ENCODE measurements around the gene OR51B2. TPM values are rescaled to one million over a fixed set of nuclear protein-coding genes. Genes with fewer than 3 reads are reported as not detected.
"Not testable (repeated sequence)": the region's sequence is repeated elsewhere in the genome, so short reads cannot be mapped to it uniquely, and the experiment has no call there.

Gene OR51B2
- total RNA-seq, 2 experiments from 2014 or later, result not detected

DNA sequence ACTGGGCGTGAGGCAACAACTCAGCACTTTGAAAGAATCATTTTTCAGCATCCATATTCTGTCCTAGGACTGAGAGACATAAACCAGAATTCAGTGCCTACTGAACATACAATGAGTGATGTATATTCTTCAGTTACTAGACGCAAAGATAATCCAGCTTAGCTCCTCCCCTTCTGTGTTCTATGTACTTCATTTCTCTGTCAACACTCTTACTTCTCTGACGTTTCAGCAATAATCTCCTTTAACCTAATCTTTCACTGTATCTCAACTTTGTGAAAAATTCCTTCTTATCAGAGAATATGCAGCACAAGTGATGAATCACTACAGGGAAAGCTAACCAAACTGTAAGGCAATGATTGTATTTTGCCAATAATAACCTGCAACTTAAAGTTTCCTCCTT, 21.7 kb upstream of the OR51B2 start:
- Mint-ChIP-seq H3K36me3 (ENCODE audit: low read depth) (no peaks in the 10 kb centered on the region), H3K4me1 (no peaks in the 10 kb centered on the region), H3K4me3 (no peak overlapping the region), H3K9me3 (no peaks in the 10 kb centered on the region), H3K27ac (no peak overlapping the region), H3K27me3 (no peaks in the 10 kb centered on the region)
- ChIA-PET POLR2A (no interaction called here), CTCF (no interaction called here)
- DNase-seq, result no peak

DNA sequence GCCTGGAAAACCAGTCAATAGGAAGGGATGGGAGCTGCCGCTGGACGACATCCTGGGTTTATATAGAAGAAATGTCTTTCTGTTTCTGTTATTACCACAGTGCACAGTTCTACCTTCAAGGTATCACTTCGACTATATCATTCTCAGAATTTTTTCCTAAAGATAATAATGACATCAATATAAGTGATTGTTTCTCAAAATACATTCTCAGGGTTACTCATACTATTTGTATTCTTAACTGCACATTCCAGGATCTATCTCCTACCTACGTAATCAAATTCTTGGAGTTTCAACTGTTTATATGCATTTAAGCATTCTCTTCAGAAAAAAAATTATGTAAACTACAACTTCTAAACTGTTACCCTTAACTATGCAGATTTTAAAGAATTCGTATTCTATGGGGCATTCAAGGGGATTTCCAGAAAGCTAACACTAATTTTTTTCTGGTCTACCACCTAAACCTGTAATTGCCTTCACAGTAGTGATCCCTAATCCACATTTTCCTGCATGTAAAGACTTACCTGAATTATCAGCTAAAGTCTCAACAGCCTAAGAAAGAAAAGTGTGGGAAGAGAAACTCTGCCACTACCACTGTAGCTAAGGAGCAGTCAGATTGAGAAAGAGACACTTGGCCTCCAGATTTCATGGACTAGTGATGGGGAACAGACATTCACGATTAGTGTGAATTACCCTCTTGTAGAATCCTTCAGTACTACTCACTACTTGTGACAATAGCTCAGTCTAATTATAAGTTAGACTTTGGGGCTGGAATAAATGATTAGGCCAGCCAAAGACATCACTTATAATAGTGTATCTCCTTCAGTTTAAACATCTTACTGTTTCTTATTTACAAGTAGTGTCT, 19.6 kb upstream of the OR51B2 start, which contains the start of gene OR51B5:
TSS of gene OR51B5 (minus strand) at position 51 of the 862 bp plus-strand sequence. CDS start at position 51, 0 bp downstream.
- CTCF ChIA-PET, result no interaction called here
- H3K4me3 Mint-ChIP-seq, result no peak within 1 kb of the TSS

DNA sequence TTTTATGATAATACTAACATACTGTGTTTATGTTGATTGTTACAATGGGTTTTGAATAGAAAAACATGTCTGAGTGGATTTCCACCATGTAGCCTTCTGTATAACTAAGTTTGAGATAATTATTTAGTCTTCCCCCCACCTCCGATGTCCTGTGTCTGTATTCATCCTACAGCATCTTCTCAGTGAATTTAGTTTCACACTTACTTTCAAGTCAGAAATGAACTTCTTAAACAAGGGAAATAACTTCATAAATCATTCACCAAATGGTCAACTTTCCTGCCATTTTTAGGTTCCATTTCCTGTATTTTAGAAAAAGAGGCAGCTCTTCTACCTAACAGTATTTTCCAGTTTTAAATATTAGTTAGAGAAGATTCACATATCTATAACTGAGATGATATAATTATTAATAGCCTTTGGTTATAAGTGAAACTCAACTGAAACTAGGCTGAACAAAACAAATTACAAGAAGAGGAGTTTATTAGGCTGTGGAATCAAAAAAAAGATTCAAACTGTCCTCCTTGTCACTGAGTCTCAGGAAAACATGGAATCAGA, 15.8 kb upstream of the OR51B2 start:
- Mint-ChIP-seq H3K27me3 (no peaks in the 10 kb centered on the region), H3K36me3 (ENCODE audit: low read depth) (no peaks in the 10 kb centered on the region), H3K4me3 (no peak overlapping the region), H3K4me1 (no peaks in the 10 kb centered on the region), H3K27ac (no peak overlapping the region), H3K9me3 (no peaks in the 10 kb centered on the region)
- no peak for DNase-seq
- POLR2A ChIA-PET, result no interaction called here
- CTCF ChIA-PET, result no interaction called here

More for the DNA sequence above, 19.6 kb upstream of the OR51B2 start, which contains the start of gene OR51B5:
- H3K27me3 Mint-ChIP-seq, result no peaks in the 10 kb centered on the region
- POLR2A ChIA-PET, result no interaction called here
- no peak for DNase-seq
- H3K36me3 Mint-ChIP-seq (ENCODE audit: low read depth), result no peaks in the 10 kb centered on the region
- H3K27ac Mint-ChIP-seq, result no peak within 1 kb of the TSS
- no peaks in the 10 kb centered on the region for H3K9me3 Mint-ChIP-seq
- no peaks in the 10 kb centered on the region for H3K4me1 Mint-ChIP-seq

DNA sequence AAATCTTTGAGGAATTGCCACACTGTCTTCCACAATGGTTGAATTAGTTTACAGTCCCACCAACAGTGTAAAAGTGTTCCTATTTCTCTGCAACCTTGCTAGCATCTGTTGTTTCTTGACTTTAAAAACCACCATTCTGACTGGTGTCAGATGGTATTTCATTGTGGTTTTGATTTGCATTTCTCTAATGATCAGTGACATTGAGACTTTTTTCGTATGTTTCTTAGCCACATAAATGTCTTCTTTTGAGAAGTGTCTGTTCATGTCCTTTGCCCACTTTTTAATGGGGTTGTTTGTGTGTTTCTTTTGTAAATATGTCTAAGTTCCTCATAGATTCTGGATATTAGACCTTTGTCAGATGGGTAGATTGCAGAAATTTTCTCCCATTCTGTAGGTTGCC, 13.2 kb upstream of the OR51B2 start:
- H3K27me3 Mint-ChIP-seq; POLR2A ChIA-PET; DNase-seq; H3K9me3 Mint-ChIP-seq; H3K4me1 Mint-ChIP-seq; H3K27ac Mint-ChIP-seq; H3K36me3 Mint-ChIP-seq (ENCODE audit: low read depth); H3K4me3 Mint-ChIP-seq; CTCF ChIA-PET: not testable (repeated sequence)

DNA sequence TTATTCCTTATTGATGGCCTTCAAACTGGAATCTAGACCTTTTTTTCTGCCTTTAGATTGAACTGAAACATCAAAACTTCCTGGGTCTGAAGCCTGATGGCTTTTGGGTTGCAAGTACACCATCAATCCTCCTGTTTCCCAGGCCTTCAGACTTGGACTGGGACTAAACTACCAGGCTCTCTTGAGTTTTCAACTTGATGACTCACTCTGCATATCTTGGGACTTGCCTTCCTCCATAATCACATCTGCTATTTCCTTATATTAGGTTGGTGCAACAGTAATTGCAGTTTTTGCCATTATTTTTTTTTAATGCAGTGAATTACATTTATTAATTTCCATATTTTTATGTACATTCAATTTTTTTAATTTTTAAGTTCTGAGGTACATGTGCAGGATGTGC, 12.2 kb upstream of the OR51B2 start:
- Mint-ChIP-seq H3K9me3 (no peaks in the 10 kb centered on the region), H3K4me1 (no peaks in the 10 kb centered on the region), H3K27ac (no peak overlapping the region), H3K36me3 (ENCODE audit: low read depth) (no peaks in the 10 kb centered on the region), H3K4me3 (no peak overlapping the region), H3K27me3 (no peaks in the 10 kb centered on the region)
- ChIA-PET CTCF (no interaction called here), POLR2A (no interaction called here)
- DNase-seq, result no peak

DNA sequence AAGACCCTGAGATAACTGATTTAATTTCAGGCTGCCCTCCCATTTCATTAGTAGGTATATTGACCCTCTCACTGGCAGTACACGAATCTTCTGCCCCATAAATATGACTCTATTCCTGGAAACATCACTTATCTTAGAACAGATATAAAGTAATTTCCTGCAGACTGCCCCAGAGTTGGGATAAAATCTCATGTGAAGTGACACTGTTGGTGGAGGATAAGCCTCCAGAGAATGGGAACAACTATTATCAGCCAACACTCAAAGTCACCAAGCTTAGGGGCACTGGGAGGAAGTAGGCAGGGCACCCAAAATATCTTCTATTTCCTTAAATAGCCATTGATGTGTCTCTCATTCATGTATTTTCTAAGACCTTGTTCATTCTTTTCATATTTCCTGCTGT, 11.1 kb upstream of the OR51B2 start:
- no peak overlapping the region for H3K4me3 Mint-ChIP-seq
- no peaks in the 10 kb centered on the region for H3K9me3 Mint-ChIP-seq
- no peaks in the 10 kb centered on the region for H3K36me3 Mint-ChIP-seq (ENCODE audit: low read depth)
- ChIA-PET CTCF (interaction anchor here (0.6 kb wide), 1 partner anchor 15 kb away, joined by 3 read pairs; no protein-coding TSS in a partner anchor), POLR2A (no interaction called here)
- no peak for DNase-seq
- no peaks in the 10 kb centered on the region for H3K4me1 Mint-ChIP-seq
- no peak overlapping the region for H3K27ac Mint-ChIP-seq
- no peaks in the 10 kb centered on the region for H3K27me3 Mint-ChIP-seq

DNA sequence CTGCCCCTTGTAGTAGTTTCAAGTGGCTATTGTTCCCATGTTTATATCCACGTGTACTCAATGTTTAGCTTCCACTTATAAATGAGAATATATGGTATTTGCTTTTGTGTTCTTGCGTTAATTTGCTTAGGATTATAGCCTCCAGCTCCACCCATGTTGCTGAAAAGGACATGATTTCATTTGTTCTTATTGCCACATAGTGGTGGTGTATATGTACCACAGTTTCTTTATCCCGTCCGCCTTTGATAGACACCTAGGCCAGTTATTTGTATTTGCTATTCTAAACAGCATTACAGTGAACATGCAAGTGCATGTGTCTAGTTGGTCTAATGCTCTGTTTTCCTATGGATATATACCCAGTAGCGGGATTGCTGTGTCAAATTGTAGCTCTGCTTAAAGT, 6.8 kb downstream of the OR51B2 start:
- no peak overlapping the region for H3K4me3 Mint-ChIP-seq
- H3K36me3 Mint-ChIP-seq (ENCODE audit: low read depth), result no peaks in the 10 kb centered on the region
- no peaks in the 10 kb centered on the region for H3K4me1 Mint-ChIP-seq
- H3K27ac Mint-ChIP-seq, result no peak overlapping the region
- no peak for DNase-seq
- H3K9me3 Mint-ChIP-seq, result no peaks in the 10 kb centered on the region
- no peaks in the 10 kb centered on the region for H3K27me3 Mint-ChIP-seq
- ChIA-PET POLR2A (no interaction called here), CTCF (no interaction called here)

DNA sequence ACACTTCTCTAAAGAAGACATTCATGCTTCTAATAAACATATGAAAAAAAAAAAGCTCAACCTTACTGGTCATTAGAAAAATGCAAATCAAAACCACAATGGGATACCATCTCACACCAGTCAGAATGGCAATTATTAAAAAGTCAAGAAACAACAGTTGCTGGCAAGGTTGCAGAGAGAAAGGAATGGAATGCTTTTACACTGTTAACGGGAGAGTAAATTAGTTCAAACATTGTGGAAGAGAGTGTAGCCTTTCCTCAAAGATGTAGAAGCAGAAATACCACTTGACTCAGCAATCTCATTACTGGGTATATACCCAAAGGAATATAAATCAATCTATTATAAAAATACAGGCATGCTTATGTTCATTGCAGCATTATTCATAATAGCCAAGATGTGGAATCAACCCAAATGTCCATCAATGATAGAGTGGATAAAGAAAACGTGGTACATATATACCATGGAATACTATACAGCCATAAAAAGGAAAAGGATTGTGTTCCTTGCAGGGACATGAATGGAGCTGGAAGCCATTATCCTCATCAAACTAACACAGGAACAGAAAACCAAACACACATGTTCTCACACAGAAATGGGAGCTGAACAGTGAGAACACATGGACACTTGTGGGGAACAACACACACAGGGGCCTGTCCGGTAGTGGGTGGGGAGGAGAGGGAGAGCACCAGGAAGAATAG, 10.6 kb downstream of the OR51B2 start:
- H3K27me3 Mint-ChIP-seq; DNase-seq; H3K4me1 Mint-ChIP-seq; H3K36me3 Mint-ChIP-seq (ENCODE audit: low read depth); H3K27ac Mint-ChIP-seq; CTCF ChIA-PET; H3K4me3 Mint-ChIP-seq; POLR2A ChIA-PET; H3K9me3 Mint-ChIP-seq: not testable (repeated sequence)

DNA sequence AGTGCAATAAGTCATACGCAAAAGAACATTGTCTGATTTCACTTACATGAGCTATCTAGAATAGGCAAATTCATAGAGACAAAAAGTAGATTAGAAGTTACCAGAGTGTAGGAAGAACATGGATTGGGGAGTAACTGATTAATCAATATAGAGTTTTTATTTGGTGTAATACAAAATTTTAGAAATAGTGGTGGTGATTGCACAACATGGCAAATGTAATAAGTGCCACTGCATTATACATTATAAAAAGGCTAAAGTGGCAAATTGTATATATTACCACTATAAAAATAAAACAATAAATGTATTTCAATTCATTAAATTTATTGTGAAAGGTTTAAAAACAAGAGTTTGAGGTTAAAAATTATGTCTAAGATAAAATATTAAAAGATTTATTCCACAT, 13.7 kb downstream of the OR51B2 start:
- ChIA-PET CTCF (no interaction called here), POLR2A (no interaction called here)
- Mint-ChIP-seq H3K27me3 (peaks cover 2% of the 10 kb centered on the region), H3K4me1 (no peaks in the 10 kb centered on the region), H3K4me3 (no peak overlapping the region), H3K27ac (no peak overlapping the region), H3K36me3 (ENCODE audit: low read depth) (no peaks in the 10 kb centered on the region), H3K9me3 (no peaks in the 10 kb centered on the region)
- no peak for DNase-seq

DNA sequence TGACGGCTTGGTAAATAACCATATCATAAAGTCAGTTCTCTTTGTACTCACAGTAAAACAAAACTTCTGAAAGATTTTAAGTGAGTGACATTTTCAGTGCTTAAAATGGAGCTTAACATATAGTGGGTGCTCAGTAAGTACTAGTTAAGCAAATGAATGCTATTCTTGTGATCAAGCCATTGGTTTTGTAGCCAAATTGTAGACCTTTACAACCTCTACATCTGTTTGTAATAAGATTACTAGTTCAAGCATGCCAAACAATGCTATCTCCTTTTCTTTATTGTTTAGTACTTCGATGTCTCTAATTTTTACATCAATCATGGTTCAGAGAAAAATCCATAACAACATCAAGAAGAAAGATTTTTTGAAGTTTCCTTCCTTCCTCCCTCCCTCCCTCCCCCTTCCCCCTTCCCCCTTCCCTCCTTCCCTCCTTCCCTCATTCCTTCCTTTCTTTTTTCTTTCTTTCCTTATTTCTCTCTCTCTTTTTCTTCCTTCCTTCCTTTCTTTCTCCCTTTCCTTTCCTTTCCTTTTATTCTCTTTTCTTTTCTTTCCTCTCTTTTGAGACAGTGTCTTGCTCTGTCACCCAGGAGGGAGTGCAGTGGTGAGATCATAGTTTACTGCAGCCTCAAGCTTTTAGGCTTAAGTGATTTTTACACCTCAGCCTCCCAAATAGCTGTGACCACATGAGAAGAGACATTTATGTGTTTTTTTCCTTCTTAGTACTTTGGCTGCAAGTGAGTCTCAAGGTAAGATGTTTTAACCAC, 16.7 kb downstream of the OR51B2 start:
- Mint-ChIP-seq H3K4me3 (no peak overlapping the region), H3K27me3 (peaks cover 2% of the 10 kb centered on the region), H3K4me1 (no peaks in the 10 kb centered on the region), H3K36me3 (ENCODE audit: low read depth) (no peaks in the 10 kb centered on the region), H3K27ac (no peak overlapping the region), H3K9me3 (no peaks in the 10 kb centered on the region)
- CTCF ChIA-PET, result no interaction called here
- DNase-seq, result no peak
- POLR2A ChIA-PET, result no interaction called here

DNA sequence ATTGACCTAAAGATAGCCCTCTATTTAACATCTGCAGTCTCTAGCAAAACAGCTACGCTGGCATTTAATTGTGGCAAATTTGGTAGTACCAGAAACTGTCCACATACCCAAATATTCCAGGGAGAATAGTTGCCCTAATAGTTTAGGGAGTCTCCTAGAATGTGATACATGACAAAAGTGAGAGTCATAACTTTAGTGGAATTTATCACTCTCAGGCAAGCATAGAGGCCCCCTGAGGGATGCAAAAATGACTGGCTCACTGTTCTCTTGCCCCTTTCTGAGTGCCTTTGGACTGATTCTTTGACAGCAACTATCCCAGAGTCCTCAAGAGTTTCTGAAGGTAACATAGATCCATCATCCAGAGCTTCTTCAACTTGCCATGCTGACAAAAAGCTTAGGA, 20.1 kb downstream of the OR51B2 start:
- Mint-ChIP-seq H3K9me3 (no peaks in the 10 kb centered on the region), H3K4me1 (no peaks in the 10 kb centered on the region), H3K27ac (no peak overlapping the region), H3K36me3 (ENCODE audit: low read depth) (no peaks in the 10 kb centered on the region), H3K27me3 (no peaks in the 10 kb centered on the region), H3K4me3 (no peak overlapping the region)
- no peak for DNase-seq
- ChIA-PET POLR2A (no interaction called here), CTCF (no interaction called here)

DNA sequence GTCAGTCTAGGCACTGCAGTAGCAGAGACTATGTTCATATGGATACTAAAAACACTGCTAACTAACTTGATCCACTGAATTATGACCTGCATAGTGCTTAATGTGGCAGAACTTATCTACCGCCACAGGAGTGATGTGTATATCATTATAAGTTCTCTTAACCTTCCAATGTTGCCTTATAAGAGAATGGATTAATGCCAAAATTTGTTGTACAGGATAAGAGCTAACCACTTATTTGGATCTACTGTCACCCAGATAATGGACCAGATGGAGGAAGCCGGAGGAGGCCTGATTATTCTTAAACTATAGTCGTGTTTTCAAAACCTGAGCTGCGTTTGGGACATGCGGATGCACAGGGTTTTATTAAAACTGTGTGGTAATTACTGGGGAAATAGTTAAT, 20.5 kb downstream of the OR51B2 start:
- no peak for DNase-seq
- CTCF ChIA-PET, result no interaction called here
- Mint-ChIP-seq H3K4me3 (no peak overlapping the region), H3K4me1 (no peaks in the 10 kb centered on the region), H3K27me3 (no peaks in the 10 kb centered on the region), H3K36me3 (ENCODE audit: low read depth) (no peaks in the 10 kb centered on the region), H3K27ac (no peak overlapping the region), H3K9me3 (no peaks in the 10 kb centered on the region)
- POLR2A ChIA-PET, result no interaction called here

DNA sequence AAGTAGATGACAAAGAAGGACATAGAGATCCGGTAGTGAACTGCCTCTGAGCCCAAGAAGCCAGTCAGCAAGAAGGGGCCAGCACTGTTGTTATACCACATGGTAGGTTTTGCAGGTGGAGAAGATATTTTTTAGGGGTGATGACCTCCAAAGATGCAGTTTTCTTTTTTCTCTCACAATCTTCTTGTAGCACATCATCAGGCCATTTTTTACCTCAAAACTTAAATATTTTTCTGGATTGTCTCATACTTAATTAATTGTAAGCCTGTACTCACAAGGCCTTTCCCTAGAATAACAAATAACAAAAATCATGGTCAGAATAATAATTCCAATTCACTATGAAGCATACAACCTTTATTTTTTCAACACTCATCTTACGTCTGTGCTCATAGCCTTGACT, 22.3 kb downstream of the OR51B2 start, which contains the start of gene OR51B4:
TSS of gene OR51B4 (minus strand) at position 101 of the 400 bp plus-strand sequence. CDS start at position 101, 0 bp downstream.
- Mint-ChIP-seq H3K36me3 (ENCODE audit: low read depth) (no peaks in the 10 kb centered on the region), H3K27me3 (no peaks in the 10 kb centered on the region), H3K4me3 (no peak within 1 kb of the TSS), H3K9me3 (no peaks in the 10 kb centered on the region), H3K27ac (no peak within 1 kb of the TSS), H3K4me1 (no peaks in the 10 kb centered on the region)
- ChIA-PET POLR2A (no interaction called here), CTCF (no interaction called here)
- DNase-seq, result no peak

Data from activated CD4-positive, alpha-beta T cell treated with anti-CD3 and anti-CD28 coated beads, Interleukin-2, amount 10 ng/mL, durations not matched to agents 7 days and 5 days (primary cell).